HEK293T (cell line): ENCODE measurements around the gene ITPKC.

Experiments used
- CTCF ChIA-PET: fragments of 350-600 bp; formaldehyde crosslinking; extraction: SDS; loops from one replicate; lab custom pipeline; 2021; ENCODE audit warnings: antibody characterized with exemption, inconsistent platforms; lab: Yijun Ruan, JAX
- POLR2A ChIA-PET: fragments of 350-600 bp; formaldehyde crosslinking; extraction: SDS; loops from one replicate; lab custom pipeline; 2020; ENCODE audit warnings: antibody characterized with exemption, inconsistent platforms; lab: Yijun Ruan, JAX
- DNase-seq: peaks from one replicate; pipeline ENCODE4 v3.0.0; 2012; ENCODE audit warnings: mixed read lengths; ENCODE audit errors: extremely low spot score
- ARNT ChIP-seq: fragments of 450-650 bp; IDR thresholded peaks from 2 replicates; pipeline ENCODE4 v1.6.1; 2017; ENCODE audit warnings: mild to moderate bottlenecking
- BHLHE40 ChIP-seq: fragments of 450-650 bp; IDR thresholded peaks from 2 replicates; pipeline ENCODE4 v1.6.1; 2016; ENCODE audit warnings: mild to moderate bottlenecking, moderate library complexity, borderline replicate concordance
- CTBP1 ChIP-seq: fragments of 450-650 bp; IDR thresholded peaks from 2 replicates; pipeline ENCODE4 v1.6.1; 2016; ENCODE audit warnings: borderline replicate concordance
- ELF4 ChIP-seq: fragments of 450-650 bp; IDR thresholded peaks from 2 replicates; pipeline ENCODE4 v1.6.1; 2017; ENCODE audit warnings: antibody characterized with exemption
- FOXA1 ChIP-seq: fragments of 450-650 bp; IDR thresholded peaks from 2 replicates; pipeline ENCODE4 v1.6.1; 2016; ENCODE audit warnings: mild to moderate bottlenecking
- FOXK2 ChIP-seq: fragments of 450-650 bp; IDR thresholded peaks from 2 replicates; pipeline ENCODE4 v1.6.1; 2016; ENCODE audit warnings: mild to moderate bottlenecking
- FOXM1 ChIP-seq: fragments of 450-650 bp; IDR thresholded peaks from 2 replicates; pipeline ENCODE4 v1.6.1; 2017; ENCODE audit warnings: mild to moderate bottlenecking, borderline replicate concordance
- HDGF ChIP-seq: fragments of 450-650 bp; IDR thresholded peaks from 2 replicates; pipeline ENCODE4 v1.6.1; 2017; ENCODE audit warnings: antibody characterized with exemption, borderline replicate concordance
- L3MBTL2 ChIP-seq: fragments of 450-650 bp; conservative IDR thresholded peaks from 2 replicates; pipeline ENCODE4 v1.6.1; 2016; ENCODE audit warnings: mild to moderate bottlenecking
- LEF1 ChIP-seq: fragments of 450-650 bp; IDR thresholded peaks from 2 replicates; pipeline ENCODE4 v1.6.1; 2017; ENCODE audit warnings: mild to moderate bottlenecking, borderline replicate concordance
- NFRKB ChIP-seq: fragments of 450-650 bp; IDR thresholded peaks from 2 replicates; pipeline ENCODE4 v1.6.1; 2016; ENCODE audit warnings: mild to moderate bottlenecking, moderate library complexity
- PKNOX1 ChIP-seq: fragments of 450-650 bp; IDR thresholded peaks from 2 replicates; pipeline ENCODE4 v1.6.1; 2016
- SP1 ChIP-seq: fragments of 450-650 bp; IDR thresholded peaks from 2 replicates; pipeline ENCODE4 v1.6.1; 2017
- SUZ12 ChIP-seq: fragments of 450-650 bp; IDR thresholded peaks from 2 replicates; pipeline ENCODE4 v1.6.1; 2016; ENCODE audit warnings: mild to moderate bottlenecking
- TARDBP ChIP-seq: fragments of 450-650 bp; IDR thresholded peaks from 2 replicates; pipeline ENCODE4 v1.6.1; 2016
- ZNF384 ChIP-seq: fragments of 450-650 bp; IDR thresholded peaks from 2 replicates; pipeline ENCODE4 v1.6.1; 2016

The ITPKC gene

GRCh38 chr19:40672573-40673299 lies 44.2 kb upstream of the ITPKC start:
- CTCF ChIA-PET, result no interaction called here
- TF ChIP-seq FOXM1, result no peak
- no peak for TF ChIP-seq ELF4
- no peak for TF ChIP-seq SP1
- no peak for TF ChIP-seq ZNF384
- no peak for TF ChIP-seq FOXK2
- no peak for TF ChIP-seq SUZ12
- TF ChIP-seq HDGF, result no peak
- no peak for TF ChIP-seq PKNOX1
- TF ChIP-seq BHLHE40, result no peak
- no peak for TF ChIP-seq L3MBTL2
- TF ChIP-seq NFRKB, result no peak
- TF ChIP-seq FOXA1, result no peak
- TF ChIP-seq LEF1, result no peak
- TF ChIP-seq TARDBP, result no peak
- TF ChIP-seq CTBP1, result no peak
- TF ChIP-seq ARNT, result no peak
- POLR2A ChIA-PET, result no interaction called here
- DNase-seq, result no peak

- ChIA-PET CTCF (no interaction called here), POLR2A (no interaction called here)
- DNase-seq, result no peak
- TF ChIP-seq LEF1 (no peak), L3MBTL2 (no peak), ZNF384 (no peak), NFRKB (no peak), FOXM1 (no peak), FOXA1 (no peak), BHLHE40 (no peak), SP1 (no peak), TARDBP (no peak), ELF4 (no peak), ARNT (no peak), CTBP1 (no peak), PKNOX1 (no peak), FOXK2 (no peak)
Measured at GRCh38 chr19:40673397-40673796, 43.5 kb upstream of the ITPKC start.

- POLR2A ChIA-PET, result no interaction called here
- CTCF ChIA-PET, result no interaction called here
- DNase-seq, result no peak
- TF ChIP-seq ZNF384 (no peak), L3MBTL2 (no peak), NFRKB (no peak), TARDBP (no peak), SP1 (no peak), FOXM1 (no peak), ELF4 (no peak), LEF1 (no peak), FOXK2 (no peak)
Measured at GRCh38 chr19:40674291-40674690, 42.6 kb upstream of the ITPKC start.

- no peak for DNase-seq
- ChIA-PET CTCF (no interaction called here), POLR2A (no interaction called here)
- TF ChIP-seq FOXK2, result no peak
- no peak for TF ChIP-seq FOXA1
- TF ChIP-seq L3MBTL2, result no peak
- no peak for TF ChIP-seq LEF1
- no peak for TF ChIP-seq TARDBP
Measured at GRCh38 chr19:40677156-40677555, 39.8 kb upstream of the ITPKC start.

GRCh38 chr19:40681039-40681438 lies 35.9 kb upstream of the ITPKC start:
- ChIA-PET POLR2A (no interaction called here), CTCF (no interaction called here)
- TF ChIP-seq ARNT (no peak), FOXA1 (no peak), CTBP1 (no peak), PKNOX1 (no peak), NFRKB (no peak), LEF1 (no peak), SP1 (no peak), SUZ12 (no peak), FOXK2 (no peak), ZNF384 (no peak), TARDBP (no peak), ELF4 (no peak), BHLHE40 (no peak)

GRCh38 chr19:40682431-40682964 lies 34.4 kb upstream of the ITPKC start:
- no peak for DNase-seq
- ChIA-PET CTCF (no interaction called here), POLR2A (interaction anchor here (1.1 kb wide), 1 partner anchor 68 kb away, joined by 3 read pairs; the partner anchor contains the start of gene ACTMAP)
- no peak for TF ChIP-seq PKNOX1
- no peak for TF ChIP-seq NFRKB
- no peak for TF ChIP-seq L3MBTL2
- TF ChIP-seq FOXA1, result no peak
- TF ChIP-seq CTBP1, result no peak
- TF ChIP-seq BHLHE40, result no peak
- no peak for TF ChIP-seq ELF4
- no peak for TF ChIP-seq SUZ12
- no peak for TF ChIP-seq TARDBP

More at GRCh38 chr19:40681039-40681438, 35.9 kb upstream of the ITPKC start:
- no peak for DNase-seq
